ENCODE measurements around the gene TEAD4. TPM values are rescaled to one million over a fixed set of nuclear protein-coding genes. Genes with fewer than 3 reads are reported as not detected.
"Not testable (repeated sequence)": the region's sequence is repeated elsewhere in the genome, so short reads cannot be mapped to it uniquely, and the experiment has no call there.

TEAD4 gene
- total RNA-seq, 1 donor, result 22.0 TPM

GRCh38 chr12:3055704-3056467 is 96.7 kb downstream of the TEAD4 start:
- H3K4me3 ChIP-seq (ENCODE audit: low read depth, low read length), result no peak overlapping the region
- no peak for DNase-seq (ENCODE audit: low read depth)

DNA sequence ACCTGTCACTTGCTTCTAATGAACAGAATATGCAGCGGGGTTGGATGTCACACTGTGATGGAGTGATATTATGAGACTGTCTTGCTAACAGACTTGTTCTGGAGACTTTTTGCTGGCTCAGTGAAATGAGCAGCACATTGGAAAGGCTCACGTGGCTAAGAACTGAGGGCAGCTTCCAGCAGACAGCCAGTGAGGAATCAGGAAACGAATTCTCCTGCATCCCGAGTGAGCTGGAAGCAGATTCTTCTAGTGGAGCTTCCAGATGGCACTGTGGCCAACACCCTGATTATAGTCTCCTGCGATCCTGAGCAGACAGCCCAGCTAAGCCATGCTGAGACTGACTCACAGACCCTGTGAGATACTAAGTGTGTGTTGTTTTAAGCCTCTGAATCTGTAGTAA is 101.9 kb downstream of the TEAD4 start:
- no peak for TF ChIP-seq CTCF (IDR thresholded peaks at IDR 0.05; ENCODE audit: insufficient read depth, low read depth, low read length)
- peak; percentile 73 for DNase-seq (ENCODE audit: low read depth)
- no peak overlapping the region for H3K4me3 ChIP-seq (ENCODE audit: low read depth, low read length)

More at GRCh38 chr12:3055704-3056467, 96.7 kb downstream of the TEAD4 start:
- TF ChIP-seq CTCF (IDR thresholded peaks at IDR 0.05; ENCODE audit: insufficient read depth, low read depth, low read length), result no peak

DNA sequence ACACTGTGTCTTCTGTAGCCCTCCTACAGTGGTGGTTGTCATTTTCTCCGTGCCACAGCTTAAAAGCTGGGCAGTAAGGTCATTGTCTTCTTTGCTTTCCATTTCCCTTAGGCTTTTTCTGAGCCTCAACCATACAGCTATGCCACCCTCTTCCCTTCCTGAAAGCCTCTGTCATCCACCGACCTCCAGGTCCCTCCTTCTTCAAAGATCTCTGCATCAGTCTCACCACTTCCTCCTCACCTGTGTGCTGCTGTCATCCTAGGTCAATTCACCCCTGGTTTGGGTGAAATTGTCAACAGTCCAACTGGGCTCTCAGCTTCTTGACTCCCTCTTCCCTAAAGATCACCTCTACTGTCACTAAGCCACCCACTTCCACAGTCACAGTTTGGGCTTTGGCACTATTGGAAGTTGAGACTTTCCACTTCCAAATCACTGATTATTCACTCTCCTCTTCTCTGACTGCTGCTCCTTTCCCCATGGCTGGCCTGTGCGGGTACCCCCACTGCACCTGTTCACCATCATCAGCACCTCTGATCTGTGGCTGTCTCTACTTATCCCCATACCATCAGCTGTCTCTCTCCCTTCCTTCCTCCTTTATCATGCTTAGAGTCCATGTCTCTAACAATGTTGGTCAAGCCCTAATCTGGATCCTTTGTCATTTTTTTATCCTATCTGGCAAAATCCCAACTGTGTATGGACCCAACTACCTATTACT is 102.5 kb downstream of the TEAD4 start:
- no peak for DNase-seq (ENCODE audit: low read depth)
- TF ChIP-seq CTCF (IDR thresholded peaks at IDR 0.05; ENCODE audit: insufficient read depth, low read depth, low read length), result no peak
- H3K4me3 ChIP-seq (ENCODE audit: low read depth, low read length), result no peak overlapping the region

GRCh38 chr12:3065300-3065699 is 106.1 kb downstream of the TEAD4 start:
- no peak overlapping the region for H3K4me3 ChIP-seq (ENCODE audit: low read depth, low read length)
- TF ChIP-seq CTCF (IDR thresholded peaks at IDR 0.05; ENCODE audit: insufficient read depth, low read depth, low read length), result no peak
- no peak for DNase-seq (ENCODE audit: low read depth)

DNA sequence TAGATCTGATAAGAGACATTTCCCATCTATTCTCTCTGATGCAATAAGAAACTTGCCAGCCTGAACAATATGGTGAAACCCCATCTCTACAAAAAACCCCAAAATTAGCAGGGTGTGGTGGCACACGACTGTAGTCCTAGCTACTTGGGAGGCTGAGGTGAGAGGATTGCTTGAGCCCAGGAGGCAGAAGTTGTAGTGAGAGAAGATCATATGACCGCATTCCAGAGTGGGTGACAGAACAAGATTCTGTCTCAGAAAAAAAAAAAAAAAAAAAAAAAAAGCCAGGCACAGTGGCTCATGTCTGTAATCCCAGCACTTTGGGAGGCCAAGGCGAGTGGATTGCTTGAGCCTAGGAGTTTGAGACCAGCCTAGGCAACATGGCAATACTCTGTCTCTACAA is 106.6 kb downstream of the TEAD4 start:
- not testable (repeated sequence) for H3K4me3 ChIP-seq (ENCODE audit: low read depth, low read length); DNase-seq (ENCODE audit: low read depth)

GRCh38 chr12:3069714-3070113 is 110.5 kb downstream of the TEAD4 start:
- H3K4me3 ChIP-seq (ENCODE audit: low read depth, low read length), result no peak overlapping the region
- peak; percentile 86 for DNase-seq (ENCODE audit: low read depth)
- TF ChIP-seq CTCF (IDR thresholded peaks at IDR 0.05; ENCODE audit: insufficient read depth, low read depth, low read length), result no peak

DNA sequence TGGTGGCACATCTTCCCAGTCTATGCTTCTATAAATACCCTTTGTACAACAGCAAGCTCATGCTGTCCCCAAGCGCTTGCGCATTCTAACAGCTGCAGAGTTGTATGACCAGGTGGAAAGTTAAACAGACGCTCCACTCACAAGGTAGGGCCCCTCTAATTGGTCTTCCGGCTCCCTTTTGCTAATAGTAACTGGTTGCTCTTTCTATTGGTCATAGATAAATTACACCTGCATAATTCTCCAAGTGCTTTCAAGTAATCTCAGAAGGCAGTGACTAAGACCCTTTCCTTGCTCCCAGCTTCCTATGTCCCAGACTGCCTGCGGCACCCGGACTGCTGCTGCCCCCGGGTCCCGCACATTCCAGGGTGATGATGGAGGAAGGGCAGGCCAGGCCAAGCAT is 111.9 kb downstream of the TEAD4 start:
- H3K4me3 ChIP-seq (ENCODE audit: low read depth, low read length), result no peak overlapping the region
- DNase-seq (ENCODE audit: low read depth), result no peak
- no peak for TF ChIP-seq CTCF (IDR thresholded peaks at IDR 0.05; ENCODE audit: insufficient read depth, low read depth, low read length)

All from fibroblast of villous mesenchyme (primary cell).